Measurements from ENCODE around the gene DGKZ.

The DGKZ gene

DNA sequence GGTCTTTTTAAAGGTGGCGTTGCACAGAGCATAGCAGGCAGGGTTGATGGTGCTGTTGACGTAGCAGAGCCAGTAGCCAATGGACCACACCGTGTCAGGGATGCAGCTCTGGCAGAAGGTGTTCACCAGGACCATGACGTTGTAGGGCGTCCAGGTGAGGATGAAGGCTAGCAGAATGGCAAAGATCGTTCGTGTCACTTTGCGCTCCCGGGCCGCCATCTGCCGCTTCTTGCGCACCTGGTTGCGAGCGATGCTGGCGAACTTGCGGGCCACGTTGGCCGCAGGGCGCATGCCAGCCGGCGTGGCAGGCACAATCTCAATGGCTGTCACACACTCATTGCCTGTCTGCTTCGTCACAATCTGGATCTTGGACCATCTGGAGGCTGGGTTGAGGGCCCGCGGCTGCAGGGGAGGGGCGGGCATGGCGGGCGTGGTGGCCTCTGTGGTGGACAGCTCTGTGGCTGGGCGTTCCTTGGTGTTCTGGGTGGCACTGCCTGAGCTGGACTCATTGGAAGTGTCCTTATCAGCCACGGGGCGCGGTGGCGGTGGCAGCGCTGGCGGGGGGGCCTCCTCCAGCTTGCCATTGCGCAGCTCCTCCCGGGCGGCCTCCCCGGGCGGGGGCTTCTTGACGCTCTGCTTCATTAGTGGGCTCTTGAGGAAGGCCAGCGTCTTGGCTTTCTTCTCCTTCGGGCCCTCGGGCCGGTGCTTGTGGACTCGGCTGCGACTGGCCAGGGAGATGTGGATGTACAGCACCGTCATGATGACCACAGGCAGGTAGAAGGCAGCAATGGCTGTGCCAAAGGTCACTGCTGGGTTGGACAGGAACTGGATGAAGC is 38.1 kb downstream of the DGKZ start:
- TF ChIP-seq, protein P1, sequence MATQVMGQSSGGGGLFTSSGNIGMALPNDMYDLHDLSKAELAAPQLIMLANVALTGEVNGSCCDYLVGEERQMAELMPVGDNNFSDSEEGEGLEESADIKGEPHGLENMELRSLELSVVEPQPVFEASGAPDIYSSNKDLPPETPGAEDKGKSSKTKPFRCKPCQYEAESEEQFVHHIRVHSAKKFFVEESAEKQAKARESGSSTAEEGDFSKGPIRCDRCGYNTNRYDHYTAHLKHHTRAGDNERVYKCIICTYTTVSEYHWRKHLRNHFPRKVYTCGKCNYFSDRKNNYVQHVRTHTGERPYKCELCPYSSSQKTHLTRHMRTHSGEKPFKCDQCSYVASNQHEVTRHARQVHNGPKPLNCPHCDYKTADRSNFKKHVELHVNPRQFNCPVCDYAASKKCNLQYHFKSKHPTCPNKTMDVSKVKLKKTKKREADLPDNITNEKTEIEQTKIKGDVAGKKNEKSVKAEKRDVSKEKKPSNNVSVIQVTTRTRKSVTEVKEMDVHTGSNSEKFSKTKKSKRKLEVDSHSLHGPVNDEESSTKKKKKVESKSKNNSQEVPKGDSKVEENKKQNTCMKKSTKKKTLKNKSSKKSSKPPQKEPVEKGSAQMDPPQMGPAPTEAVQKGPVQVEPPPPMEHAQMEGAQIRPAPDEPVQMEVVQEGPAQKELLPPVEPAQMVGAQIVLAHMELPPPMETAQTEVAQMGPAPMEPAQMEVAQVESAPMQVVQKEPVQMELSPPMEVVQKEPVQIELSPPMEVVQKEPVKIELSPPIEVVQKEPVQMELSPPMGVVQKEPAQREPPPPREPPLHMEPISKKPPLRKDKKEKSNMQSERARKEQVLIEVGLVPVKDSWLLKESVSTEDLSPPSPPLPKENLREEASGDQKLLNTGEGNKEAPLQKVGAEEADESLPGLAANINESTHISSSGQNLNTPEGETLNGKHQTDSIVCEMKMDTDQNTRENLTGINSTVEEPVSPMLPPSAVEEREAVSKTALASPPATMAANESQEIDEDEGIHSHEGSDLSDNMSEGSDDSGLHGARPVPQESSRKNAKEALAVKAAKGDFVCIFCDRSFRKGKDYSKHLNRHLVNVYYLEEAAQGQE (IDR thresholded peaks at IDR 0.05; ENCODE audit: insufficient replicate concordance, low read depth), result no peak
- TF ChIP-seq SPI1 (IDR thresholded peaks at IDR 0.05; ENCODE audit: borderline replicate concordance, low read depth), result no peak
- TF ChIP-seq, protein P2, sequence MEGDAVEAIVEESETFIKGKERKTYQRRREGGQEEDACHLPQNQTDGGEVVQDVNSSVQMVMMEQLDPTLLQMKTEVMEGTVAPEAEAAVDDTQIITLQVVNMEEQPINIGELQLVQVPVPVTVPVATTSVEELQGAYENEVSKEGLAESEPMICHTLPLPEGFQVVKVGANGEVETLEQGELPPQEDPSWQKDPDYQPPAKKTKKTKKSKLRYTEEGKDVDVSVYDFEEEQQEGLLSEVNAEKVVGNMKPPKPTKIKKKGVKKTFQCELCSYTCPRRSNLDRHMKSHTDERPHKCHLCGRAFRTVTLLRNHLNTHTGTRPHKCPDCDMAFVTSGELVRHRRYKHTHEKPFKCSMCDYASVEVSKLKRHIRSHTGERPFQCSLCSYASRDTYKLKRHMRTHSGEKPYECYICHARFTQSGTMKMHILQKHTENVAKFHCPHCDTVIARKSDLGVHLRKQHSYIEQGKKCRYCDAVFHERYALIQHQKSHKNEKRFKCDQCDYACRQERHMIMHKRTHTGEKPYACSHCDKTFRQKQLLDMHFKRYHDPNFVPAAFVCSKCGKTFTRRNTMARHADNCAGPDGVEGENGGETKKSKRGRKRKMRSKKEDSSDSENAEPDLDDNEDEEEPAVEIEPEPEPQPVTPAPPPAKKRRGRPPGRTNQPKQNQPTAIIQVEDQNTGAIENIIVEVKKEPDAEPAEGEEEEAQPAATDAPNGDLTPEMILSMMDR (IDR thresholded peaks at IDR 0.05; ENCODE audit: insufficient read depth, low read length), result no peak
- no peak for TF ChIP-seq GABPA (IDR thresholded peaks at IDR 0.05; ENCODE audit: low read depth)
- TF ChIP-seq POLR2AphosphoS5 (IDR thresholded peaks at IDR 0.05; ENCODE audit: low read depth), result no peak
- Histone ChIP-seq H3K27ac (replicated peaks) (no peak overlapping the region), H3K4me3 (replicated peaks; ENCODE audit: insufficient read depth, low read length) (no peak overlapping the region), H3K27me3 (ENCODE audit: insufficient read depth, poor library complexity, severe bottlenecking) (peaks cover 30% of the 10 kb centered on the region)
- DNase-seq (ENCODE audit: low read depth in 1 of 2, low spot score in 1 of 2), result no peak

DNA sequence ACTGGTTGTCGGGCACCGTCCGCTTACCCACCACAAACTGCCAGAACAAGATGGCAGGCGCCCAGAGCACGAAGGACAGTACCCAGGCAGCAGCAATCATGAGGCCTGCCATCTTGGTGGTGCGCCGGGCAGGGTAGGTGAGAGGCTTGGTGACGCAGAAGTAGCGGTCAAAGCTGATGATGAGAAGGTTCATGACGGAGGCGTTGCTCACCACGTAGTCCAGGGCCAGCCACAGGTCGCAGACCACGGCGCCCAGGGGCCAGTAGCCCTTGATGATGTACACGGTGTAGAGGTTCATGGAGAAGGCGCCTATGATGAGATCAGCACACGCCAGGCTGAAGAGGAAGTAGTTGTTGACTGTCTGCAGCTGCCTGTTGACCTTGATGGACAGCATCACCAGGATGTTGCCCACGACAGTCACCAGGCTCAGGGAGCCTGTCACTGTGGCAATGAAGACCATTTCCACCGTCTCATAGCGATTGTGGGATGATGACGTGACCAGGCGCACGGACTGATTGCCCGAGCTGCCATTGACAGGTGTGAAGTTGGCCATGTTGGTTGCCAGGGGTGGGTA is 38.8 kb downstream of the DGKZ start:
- DNase-seq (ENCODE audit: low read depth in 1 of 2, low spot score in 1 of 2), result no peak
- Histone ChIP-seq H3K27me3 (ENCODE audit: insufficient read depth, poor library complexity, severe bottlenecking) (peaks cover 29% of the 10 kb centered on the region), H3K4me3 (replicated peaks; ENCODE audit: insufficient read depth, low read length) (no peak overlapping the region), H3K27ac (replicated peaks) (no peak overlapping the region)
- TF ChIP-seq, protein P2 (IDR thresholded peaks at IDR 0.05; ENCODE audit: insufficient read depth, low read length), result no peak
- no peak for TF ChIP-seq GABPA (IDR thresholded peaks at IDR 0.05; ENCODE audit: low read depth)
- no peak for TF ChIP-seq POLR2AphosphoS5 (IDR thresholded peaks at IDR 0.05; ENCODE audit: low read depth)
- TF ChIP-seq, protein P1 (IDR thresholded peaks at IDR 0.05; ENCODE audit: insufficient replicate concordance, low read depth), result no peak
- no peak for TF ChIP-seq SPI1 (IDR thresholded peaks at IDR 0.05; ENCODE audit: borderline replicate concordance, low read depth)

DNA sequence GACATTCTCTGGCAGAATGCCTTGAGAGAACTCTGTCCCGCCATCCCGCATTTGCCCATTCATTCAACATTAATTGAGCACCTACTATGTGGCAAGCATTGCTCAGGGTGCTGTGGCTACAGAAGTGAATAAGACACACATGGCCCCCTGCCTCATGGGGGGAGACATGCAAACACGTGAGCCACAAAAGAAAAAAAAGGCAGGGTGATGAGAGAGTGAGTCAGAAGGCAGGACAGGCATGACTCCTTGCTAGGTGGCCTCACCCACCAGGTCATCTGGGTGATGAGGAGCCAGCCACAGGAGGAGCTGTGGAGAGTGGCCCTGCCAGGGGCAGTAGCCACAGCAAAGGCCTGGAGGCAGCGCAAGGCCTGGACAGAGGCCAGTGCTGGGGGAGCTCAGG is 39.4 kb downstream of the DGKZ start:
- H3K4me3 ChIP-seq (replicated peaks; ENCODE audit: insufficient read depth, low read length), result no peak overlapping the region
- peaks cover 31% of the 10 kb centered on the region for H3K27me3 ChIP-seq (ENCODE audit: insufficient read depth, poor library complexity, severe bottlenecking)
- no peak overlapping the region for H3K27ac ChIP-seq (replicated peaks)
- TF ChIP-seq, protein P2 (IDR thresholded peaks at IDR 0.05; ENCODE audit: insufficient read depth, low read length), result no peak
- TF ChIP-seq GABPA (IDR thresholded peaks at IDR 0.05; ENCODE audit: low read depth) (no peak), SPI1 (IDR thresholded peaks at IDR 0.05; ENCODE audit: borderline replicate concordance, low read depth) (no peak), POLR2AphosphoS5 (IDR thresholded peaks at IDR 0.05; ENCODE audit: low read depth) (no peak)
- TF ChIP-seq, protein P1 (IDR thresholded peaks at IDR 0.05; ENCODE audit: insufficient replicate concordance, low read depth), result no peak
- no peak for DNase-seq (ENCODE audit: low read depth in 1 of 2, low spot score in 1 of 2)

Data from HL-60 (cell line).